ENCODE results near the gene MEGF6. TPM values are rescaled to one million over a fixed set of nuclear protein-coding genes. Genes with fewer than 3 reads are reported as not detected.
A peak's percentile ranks its signal among the peaks of the same experiment; 100 is the strongest.

The MEGF6 gene
- total and polyA plus RNA-seq, 2 donors (not counting 3 experiments of a cell fraction or from before 2014, with no cell fraction given), result 22.5 to 63.7 TPM

DNA sequence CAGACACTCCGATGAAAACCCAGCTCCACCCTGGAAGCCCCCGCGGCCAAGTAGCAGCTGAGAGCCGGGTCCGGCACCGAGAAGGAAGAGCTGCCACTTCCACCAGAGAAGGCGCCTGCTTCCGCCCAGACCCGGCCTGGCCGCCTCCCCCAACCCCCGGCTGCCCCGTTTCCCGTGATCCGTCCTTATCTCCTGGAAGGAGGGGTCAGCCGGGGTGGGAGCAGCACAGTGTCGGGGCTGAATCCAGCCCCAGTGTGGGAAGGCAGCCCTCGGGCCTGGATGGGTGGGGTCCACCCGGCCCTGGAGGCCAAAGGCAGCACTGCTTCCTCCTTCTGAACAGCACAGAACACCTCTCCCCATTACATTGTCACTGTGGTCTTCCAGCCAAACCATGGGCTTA lies 69.4 kb downstream of the MEGF6 start:
- H3K9me1 ChIP-seq (replicated peaks; ENCODE audit: control insufficient read depth, extremely low read depth, insufficient read depth, low read length), result no peaks in the 10 kb centered on the region
- BruUV-seq (replicated peaks), result no TSS peak
- FAIRE-seq (no peak), DNase-seq (ENCODE audit: low read depth, low spot score) (no peak)
- peaks cover 17% of the 10 kb centered on the region for H3K4me1 ChIP-seq (ENCODE audit: control insufficient read depth, extremely low read depth, insufficient read depth, low read length)
- dilution Hi-C loops (cut with MboI; ENCODE audit: extremely low pct_ligation_motif_present, low sequenced_read_pairs), result no loop called here
- ChIA-PET CTCF (interaction anchor here (1.5 to 3.0 kb wide), 4 partner anchors 23 to 182 kb away, joined by 4 to 12 read pairs (median 6); no protein-coding TSS in a partner anchor), POLR2A (no interaction called here)
- intact Hi-C loops (cut with micrococcal nuclease), result loop anchor here (2.0 kb wide), 2 partner anchors 69 to 77 kb away; partner anchors contain the start of gene MEGF6
- H3K9ac ChIP-seq (replicated peaks; ENCODE audit: extremely low read depth, insufficient read depth, low read length), result no peak overlapping the region
- no peak overlapping the region for H3K4me2 ChIP-seq (ENCODE audit: insufficient read depth, low read length)
- H3K36me3 ChIP-seq (ENCODE audit: control insufficient read depth in 2 of 2, extremely low read depth in 1 of 2, insufficient read depth in 2 of 2, low read length in 2 of 2), result no peaks in the 10 kb centered on the region
- H2AFZ ChIP-seq (ENCODE audit: low read depth, low read length), result peak overlapping the region; percentile 7
- no peaks in the 10 kb centered on the region for H4K20me1 ChIP-seq (replicated peaks; ENCODE audit: control insufficient read depth, extremely low read depth, insufficient read depth, low read length)
- no peaks in the 10 kb centered on the region for H3K9me3 ChIP-seq (replicated peaks; ENCODE audit: control insufficient read depth, insufficient read depth, low read length)
- no peaks in the 10 kb centered on the region for H3K79me2 ChIP-seq (ENCODE audit: control insufficient read depth, insufficient read depth, low read length)
- no peak overlapping the region for H3K4me3 ChIP-seq (replicated peaks in 1 of 3; ENCODE audit: insufficient read depth in 1 of 3, low read depth in 1 of 3, low read length in 3 of 3)
- no peaks in the 10 kb centered on the region for H3K27me3 ChIP-seq (ENCODE audit: control insufficient read depth in 2 of 2, insufficient read depth in 2 of 2, low read length in 2 of 2)
- H3K27ac ChIP-seq (ENCODE audit: insufficient read depth, low read depth, low read length), result no peak overlapping the region
- TF ChIP-seq, protein P1, sequence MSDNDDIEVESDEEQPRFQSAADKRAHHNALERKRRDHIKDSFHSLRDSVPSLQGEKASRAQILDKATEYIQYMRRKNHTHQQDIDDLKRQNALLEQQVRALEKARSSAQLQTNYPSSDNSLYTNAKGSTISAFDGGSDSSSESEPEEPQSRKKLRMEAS (IDR thresholded peaks at IDR 0.05; ENCODE audit: insufficient read depth, insufficient read length), result no peak
- TF ChIP-seq GATA2 (IDR thresholded peaks at IDR 0.05; ENCODE audit: insufficient read depth, insufficient read length, low read depth, low read length), result no peak
- TF ChIP-seq MYC (IDR thresholded peaks at IDR 0.05; ENCODE audit: low read depth, low read length), result no peak
- TF ChIP-seq, protein P2, sequence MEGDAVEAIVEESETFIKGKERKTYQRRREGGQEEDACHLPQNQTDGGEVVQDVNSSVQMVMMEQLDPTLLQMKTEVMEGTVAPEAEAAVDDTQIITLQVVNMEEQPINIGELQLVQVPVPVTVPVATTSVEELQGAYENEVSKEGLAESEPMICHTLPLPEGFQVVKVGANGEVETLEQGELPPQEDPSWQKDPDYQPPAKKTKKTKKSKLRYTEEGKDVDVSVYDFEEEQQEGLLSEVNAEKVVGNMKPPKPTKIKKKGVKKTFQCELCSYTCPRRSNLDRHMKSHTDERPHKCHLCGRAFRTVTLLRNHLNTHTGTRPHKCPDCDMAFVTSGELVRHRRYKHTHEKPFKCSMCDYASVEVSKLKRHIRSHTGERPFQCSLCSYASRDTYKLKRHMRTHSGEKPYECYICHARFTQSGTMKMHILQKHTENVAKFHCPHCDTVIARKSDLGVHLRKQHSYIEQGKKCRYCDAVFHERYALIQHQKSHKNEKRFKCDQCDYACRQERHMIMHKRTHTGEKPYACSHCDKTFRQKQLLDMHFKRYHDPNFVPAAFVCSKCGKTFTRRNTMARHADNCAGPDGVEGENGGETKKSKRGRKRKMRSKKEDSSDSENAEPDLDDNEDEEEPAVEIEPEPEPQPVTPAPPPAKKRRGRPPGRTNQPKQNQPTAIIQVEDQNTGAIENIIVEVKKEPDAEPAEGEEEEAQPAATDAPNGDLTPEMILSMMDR (IDR thresholded peaks at IDR 0.05; ENCODE audit: extremely low read depth in 1 of 2, insufficient read depth in 1 of 2, low read depth in 1 of 2, low read length in 2 of 2), result peak in 1 of 2 donors; percentile 7
- no peak for TF ChIP-seq POLR2AphosphoS5 (IDR thresholded peaks at IDR 0.05; ENCODE audit: insufficient read depth, low read depth, low read length)
- TF ChIP-seq POLR2A (IDR thresholded peaks at IDR 0.05; ENCODE audit: low read depth, low read length), result no peak
- TF ChIP-seq JUN (IDR thresholded peaks at IDR 0.05; ENCODE audit: borderline replicate concordance, insufficient read depth, insufficient read length, low read depth), result no peak

Data from endothelial cell of umbilical vein (primary cell).